HG03571 (cell line): Measurements from ENCODE around the gene SLC2A9.
"Not testable (repeated sequence)": the region's sequence is repeated elsewhere in the genome, so short reads cannot be mapped to it uniquely, and the experiment has no call there.

Experiments used
- ATAC-seq: cut with Tn5 transposase; IDR thresholded peaks from one replicate; pipeline ENCODE4 v1.9.1; 2021; ENCODE audit not compliant: unreplicated experiment

SLC2A9 gene

GRCh38 chr4:9999956-10000561 is 21.2 kb downstream of the SLC2A9 start:
- peak; percentile 36 for ATAC-seq

- ATAC-seq = no peak
These were observed 23.4 kb downstream of the SLC2A9 start for GRCh38 chr4:9997886-9998285.

GRCh38 chr4:9996319-9997110 is 24.8 kb downstream of the SLC2A9 start:
- no peak for ATAC-seq

GRCh38 chr4:9994246-9994847 is 26.9 kb downstream of the SLC2A9 start:
- peak; percentile 54 for ATAC-seq

GRCh38 chr4:9989918-9990635 is 31.2 kb downstream of the SLC2A9 start:
- ATAC-seq = no peak

GRCh38 chr4:9988933-9989332 is 32.4 kb downstream of the SLC2A9 start:
- no peak for ATAC-seq

- ATAC-seq = no peak
These were observed 32.9 kb downstream of the SLC2A9 start for GRCh38 chr4:9988363-9988749.

GRCh38 chr4:9987749-9988362 is 33.4 kb downstream of the SLC2A9 start:
- ATAC-seq = peak; percentile 58

GRCh38 chr4:9984621-9985020 is 36.7 kb downstream of the SLC2A9 start:
- no peak for ATAC-seq

- ATAC-seq = no peak
These were observed 38.1 kb downstream of the SLC2A9 start for GRCh38 chr4:9983211-9983610.

- not testable (repeated sequence) for ATAC-seq
These were observed 39.4 kb downstream of the SLC2A9 start for GRCh38 chr4:9981899-9982298.

GRCh38 chr4:9980898-9981297 is 40.4 kb downstream of the SLC2A9 start:
- ATAC-seq = no peak

GRCh38 chr4:9979101-9979701 is 42.1 kb downstream of the SLC2A9 start:
- no peak for ATAC-seq

GRCh38 chr4:9977518-9978031 is 43.7 kb downstream of the SLC2A9 start:
- ATAC-seq = no peak

GRCh38 chr4:9976781-9977180 is 44.5 kb downstream of the SLC2A9 start:
- no peak for ATAC-seq

GRCh38 chr4:9976293-9976692 is 45.0 kb downstream of the SLC2A9 start:
- no peak for ATAC-seq

- ATAC-seq = no peak
These were observed 49.6 kb downstream of the SLC2A9 start for GRCh38 chr4:9971711-9972110.

- peak; percentile 86 for ATAC-seq
These were observed 50.8 kb downstream of the SLC2A9 start for GRCh38 chr4:9970399-9971011.

- no peak for ATAC-seq
These were observed 51.5 kb downstream of the SLC2A9 start for GRCh38 chr4:9969526-9970398.
